DMS53 treated with DMSO at 0.1 percent for 48 hours (cell line): ENCODE data around the gene TRMT112.

Experiments
- DNase-seq: peaks from one replicate; lab custom pipeline; 2025; ENCODE audit not compliant: unreplicated experiment; lab: John Stamatoyannopoulos, UW

The TRMT112 gene

GRCh38 chr11:64276653-64277431 is 40.5 kb downstream of the TRMT112 start:
- DNase-seq = no peak

DNA sequence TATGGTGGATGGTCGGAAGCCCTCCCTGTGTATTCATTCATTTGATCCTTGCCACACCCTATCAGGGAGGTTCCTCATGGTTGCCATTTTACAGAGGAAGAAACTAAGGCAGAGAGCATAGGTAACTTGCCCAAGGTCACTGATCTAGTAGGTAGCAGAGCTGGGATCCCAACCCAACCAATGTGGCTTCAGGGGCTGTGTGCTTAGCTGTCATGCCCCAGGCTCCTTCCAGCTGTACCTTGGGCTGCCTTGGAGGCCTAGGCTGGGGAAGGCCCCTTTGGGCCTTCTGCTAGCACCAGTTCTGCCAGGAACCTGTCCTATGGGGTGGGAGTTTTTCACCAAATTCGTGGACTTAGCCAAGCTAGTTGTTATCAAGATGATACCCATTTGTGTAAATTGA is 41.5 kb downstream of the TRMT112 start:
- no peak for DNase-seq

DNA sequence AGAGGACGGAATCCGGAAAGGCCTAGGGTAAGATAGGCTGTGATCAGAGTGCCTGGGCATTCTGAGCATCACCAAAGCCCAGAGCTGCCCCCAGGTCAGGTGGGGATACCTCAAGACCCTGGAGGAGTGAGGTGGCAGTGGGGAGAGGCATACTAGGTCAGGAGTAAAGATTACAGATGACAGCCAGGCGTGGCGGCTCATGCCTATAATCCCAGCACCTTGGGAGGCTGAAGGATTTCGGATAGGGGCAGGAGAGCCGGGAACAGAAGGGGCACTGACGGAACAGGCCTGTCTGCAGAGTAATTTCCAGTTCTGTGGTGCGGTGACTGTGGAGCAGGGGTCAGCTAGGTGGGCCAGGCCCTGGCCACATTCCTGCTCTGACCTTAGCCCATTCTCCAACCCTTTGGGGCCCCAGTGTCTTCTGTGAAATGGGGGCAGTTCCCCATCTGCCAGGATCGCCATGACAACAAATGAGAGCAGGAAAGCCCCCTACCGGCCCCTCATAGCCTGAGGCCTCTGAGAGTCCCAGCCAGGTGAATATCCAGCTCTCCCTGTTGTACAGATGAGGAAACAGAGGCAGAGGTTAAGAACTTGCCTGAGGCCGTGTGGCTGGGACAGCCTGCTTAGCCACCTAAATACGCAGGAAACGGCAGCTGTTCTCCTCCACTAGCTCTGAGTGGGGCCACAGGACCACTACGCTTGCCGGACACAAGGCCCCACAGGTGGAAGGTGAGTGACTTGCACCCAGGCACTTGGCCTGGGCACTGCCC is 42.1 kb downstream of the TRMT112 start:
- no peak for DNase-seq

- peak; percentile 98 for DNase-seq
Measured at GRCh38 chr11:64269540-64270220, 47.7 kb downstream of the TRMT112 start.

DNA sequence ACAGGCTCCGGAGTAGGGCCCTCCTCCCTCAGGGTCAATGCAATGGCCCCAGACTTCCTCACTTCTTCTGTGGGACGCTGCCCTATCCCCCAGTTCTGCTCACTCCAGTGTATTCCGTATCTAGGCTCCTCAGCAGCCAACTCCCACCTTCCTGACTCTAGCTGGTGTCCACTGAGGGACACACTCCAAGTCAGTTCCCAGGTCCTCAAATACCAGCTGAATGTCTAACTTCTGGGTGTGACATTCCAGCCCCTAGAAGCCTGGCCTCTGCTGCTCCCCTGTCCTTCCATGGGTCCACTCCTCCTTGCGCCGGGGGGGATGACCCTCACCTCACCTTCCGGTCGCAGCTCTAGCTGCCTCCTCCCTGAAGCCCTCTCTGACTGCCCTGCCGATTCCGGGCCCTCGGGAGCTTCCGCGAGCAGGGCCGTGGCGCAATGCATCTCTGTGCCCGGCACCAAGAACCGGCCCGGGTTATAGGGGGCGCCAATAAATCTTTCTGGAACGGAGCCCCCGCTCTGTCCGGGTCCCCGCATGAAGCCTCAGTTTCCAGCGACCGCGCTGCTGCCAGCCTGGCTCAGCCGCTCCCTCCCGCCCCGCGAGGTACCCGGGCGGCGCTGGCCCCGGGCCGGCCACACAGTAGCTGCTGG is 48.3 kb downstream of the TRMT112 start:
- peak; percentile 54 for DNase-seq

GRCh38 chr11:64268025-64268892 is 49.1 kb downstream of the TRMT112 start:
- no peak for DNase-seq

- DNase-seq = no peak
Measured at GRCh38 chr11:64267207-64267945, 50.0 kb downstream of the TRMT112 start.
